Measurements from ENCODE around the gene ORAI2. TPM values are rescaled to one million over a fixed set of nuclear protein-coding genes. Genes with fewer than 3 reads are reported as not detected.

Gene ORAI2
- total and polyA plus RNA-seq, 2 donors (not counting 1 experiment from before 2014, with no cell fraction given), result 20.3 to 26.6 TPM

DNA sequence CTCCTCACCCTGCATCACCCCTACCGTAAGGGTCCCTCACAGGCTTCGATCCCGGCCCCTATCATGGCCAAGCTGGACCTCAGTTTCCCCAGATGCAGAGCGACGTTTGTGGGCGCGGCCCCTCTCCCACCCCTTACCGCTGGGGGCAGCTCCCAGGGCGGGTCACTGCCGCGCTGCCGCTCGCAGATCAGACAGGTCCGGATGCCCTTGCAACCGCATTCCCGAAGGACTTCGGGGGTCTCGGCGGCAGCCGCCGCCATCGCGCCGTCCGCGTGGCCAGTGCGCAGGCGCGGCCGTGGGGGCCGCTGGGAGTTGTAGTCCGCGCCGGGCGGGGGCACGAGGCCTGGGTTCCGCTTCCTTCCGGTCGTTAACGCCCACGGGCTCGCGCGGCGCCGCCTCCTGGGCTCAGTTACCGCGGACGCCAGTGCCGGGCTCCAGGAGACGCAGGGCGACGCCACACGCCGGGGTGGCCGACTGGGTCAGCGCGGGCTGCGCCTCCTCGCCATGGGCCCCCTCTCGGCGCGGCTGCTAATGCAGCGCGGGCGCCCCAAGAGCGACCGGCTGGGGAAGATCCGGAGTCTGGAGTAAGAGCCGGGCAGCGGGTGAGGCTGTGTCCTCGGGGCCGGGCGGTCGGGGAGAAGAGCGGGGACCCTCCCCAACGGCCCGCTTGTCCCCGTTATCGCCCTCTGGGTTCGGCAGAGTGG is 31.4 kb downstream of the ORAI2 start, which contains the start of the genes ALKBH4 and LRWD1:
TSS of gene ALKBH4 (minus strand) at position 287 of the 704 bp plus-strand sequence. CDS start at position 260, 27 bp downstream.
TSS of gene LRWD1 (plus strand) at position 408 of the 704 bp plus-strand sequence. CDS start at position 505, 97 bp downstream.
- Histone ChIP-seq H2AFZ (ENCODE audit: low read length) (peak within 1 kb of the TSS; percentile 86), H4K20me1 (ENCODE audit: control insufficient read depth, extremely low read depth, insufficient read depth, low read length) (no peaks in the 10 kb centered on the region), H3K4me2 (ENCODE audit: extremely low read depth, insufficient read depth, low read length) (peak within 1 kb of the TSS; percentile 100), H3K4me1 (ENCODE audit: control insufficient read depth, extremely low read depth, insufficient read depth, low read length) (peaks cover 9% of the 10 kb centered on the region), H3K79me2 (ENCODE audit: control insufficient read depth, insufficient read depth, low read length) (peaks cover 17% of the 10 kb centered on the region), H3K27ac (ENCODE audit: insufficient read depth, low read length) (peak within 1 kb of the TSS; percentile 72), H3K9me3 (ENCODE audit: control insufficient read depth, insufficient read depth, low read depth, low read length) (no peaks in the 10 kb centered on the region), H3K27me3 (ENCODE audit: control insufficient read depth, insufficient read depth, low read length) (no peaks in the 10 kb centered on the region), H3K9ac (ENCODE audit: insufficient read depth, low read length) (peak within 1 kb of the TSS; percentile 87), H3K36me3 (ENCODE audit: control insufficient read depth, insufficient read depth, low read length) (peaks cover 2% of the 10 kb centered on the region), H3K4me3 (replicated peaks in 1 of 4; ENCODE audit: control extremely low read depth in 1 of 4, insufficient read depth in 1 of 4, low read depth in 3 of 4, low read length in 4 of 4) (peak within 1 kb of the TSS; percentile 74 to 98 (median 86))
- peak; percentile 84 to 87 for DNase-seq (ENCODE audit: low read depth in 2 of 2)
- TF ChIP-seq, protein P1, sequence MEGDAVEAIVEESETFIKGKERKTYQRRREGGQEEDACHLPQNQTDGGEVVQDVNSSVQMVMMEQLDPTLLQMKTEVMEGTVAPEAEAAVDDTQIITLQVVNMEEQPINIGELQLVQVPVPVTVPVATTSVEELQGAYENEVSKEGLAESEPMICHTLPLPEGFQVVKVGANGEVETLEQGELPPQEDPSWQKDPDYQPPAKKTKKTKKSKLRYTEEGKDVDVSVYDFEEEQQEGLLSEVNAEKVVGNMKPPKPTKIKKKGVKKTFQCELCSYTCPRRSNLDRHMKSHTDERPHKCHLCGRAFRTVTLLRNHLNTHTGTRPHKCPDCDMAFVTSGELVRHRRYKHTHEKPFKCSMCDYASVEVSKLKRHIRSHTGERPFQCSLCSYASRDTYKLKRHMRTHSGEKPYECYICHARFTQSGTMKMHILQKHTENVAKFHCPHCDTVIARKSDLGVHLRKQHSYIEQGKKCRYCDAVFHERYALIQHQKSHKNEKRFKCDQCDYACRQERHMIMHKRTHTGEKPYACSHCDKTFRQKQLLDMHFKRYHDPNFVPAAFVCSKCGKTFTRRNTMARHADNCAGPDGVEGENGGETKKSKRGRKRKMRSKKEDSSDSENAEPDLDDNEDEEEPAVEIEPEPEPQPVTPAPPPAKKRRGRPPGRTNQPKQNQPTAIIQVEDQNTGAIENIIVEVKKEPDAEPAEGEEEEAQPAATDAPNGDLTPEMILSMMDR (conservative IDR thresholded peaks at IDR 0.05 in 1 of 2, IDR thresholded peaks at IDR 0.05 in 1 of 2; ENCODE audit: low read depth in 1 of 2, low read length in 2 of 2), result peak in 1 of 2 donors; percentile 1
- TF ChIP-seq EZH2 (IDR thresholded peaks at IDR 0.05; ENCODE audit: low read length, missing control alignments), result no peak

DNA sequence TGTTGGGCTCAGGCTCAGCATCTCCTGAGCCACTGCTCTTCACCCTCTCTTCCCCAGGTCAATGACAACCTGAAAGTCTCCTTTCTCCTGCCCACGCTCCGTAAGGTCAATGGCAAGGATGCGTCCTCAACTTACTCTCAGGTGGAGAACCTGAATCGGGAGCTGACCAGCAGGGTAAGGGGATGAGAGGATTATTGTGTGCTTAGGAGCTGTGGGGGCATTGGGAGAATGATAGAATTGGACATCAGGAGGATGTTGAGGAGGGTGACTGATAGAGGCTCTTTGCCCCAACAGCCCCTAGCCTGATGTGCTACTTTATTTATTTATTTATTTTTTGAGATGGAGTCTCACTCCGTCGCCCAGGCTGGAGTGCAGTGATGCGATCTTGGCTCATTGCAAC is 32.7 kb downstream of the ORAI2 start:
- Histone ChIP-seq H4K20me1 (ENCODE audit: control insufficient read depth, extremely low read depth, insufficient read depth, low read length) (no peaks in the 10 kb centered on the region), H3K79me2 (ENCODE audit: control insufficient read depth, insufficient read depth, low read length) (peaks cover 17% of the 10 kb centered on the region), H3K36me3 (ENCODE audit: control insufficient read depth, insufficient read depth, low read length) (peaks cover 6% of the 10 kb centered on the region), H3K9ac (ENCODE audit: insufficient read depth, low read length) (no peak overlapping the region), H3K27me3 (ENCODE audit: control insufficient read depth, insufficient read depth, low read length) (no peaks in the 10 kb centered on the region), H3K9me3 (ENCODE audit: control insufficient read depth, insufficient read depth, low read depth, low read length) (no peaks in the 10 kb centered on the region), H3K27ac (ENCODE audit: insufficient read depth, low read length) (peak overlapping the region; percentile 8), H3K4me1 (ENCODE audit: control insufficient read depth, extremely low read depth, insufficient read depth, low read length) (peaks cover 9% of the 10 kb centered on the region), H3K4me3 (replicated peaks in 1 of 4; ENCODE audit: control extremely low read depth in 1 of 4, insufficient read depth in 1 of 4, low read depth in 3 of 4, low read length in 4 of 4) (peak overlapping the region in 3 of 4 experiments; percentile 74 to 87 (median 86)), H3K4me2 (ENCODE audit: extremely low read depth, insufficient read depth, low read length) (peak overlapping the region; percentile 61), H2AFZ (ENCODE audit: low read length) (no peak overlapping the region)
- TF ChIP-seq, protein P1 (conservative IDR thresholded peaks at IDR 0.05 in 1 of 2, IDR thresholded peaks at IDR 0.05 in 1 of 2; ENCODE audit: low read depth in 1 of 2, low read length in 2 of 2), result no peak
- no peak for TF ChIP-seq EZH2 (IDR thresholded peaks at IDR 0.05; ENCODE audit: low read length, missing control alignments)
- no peak for DNase-seq (ENCODE audit: low read depth in 2 of 2)

DNA sequence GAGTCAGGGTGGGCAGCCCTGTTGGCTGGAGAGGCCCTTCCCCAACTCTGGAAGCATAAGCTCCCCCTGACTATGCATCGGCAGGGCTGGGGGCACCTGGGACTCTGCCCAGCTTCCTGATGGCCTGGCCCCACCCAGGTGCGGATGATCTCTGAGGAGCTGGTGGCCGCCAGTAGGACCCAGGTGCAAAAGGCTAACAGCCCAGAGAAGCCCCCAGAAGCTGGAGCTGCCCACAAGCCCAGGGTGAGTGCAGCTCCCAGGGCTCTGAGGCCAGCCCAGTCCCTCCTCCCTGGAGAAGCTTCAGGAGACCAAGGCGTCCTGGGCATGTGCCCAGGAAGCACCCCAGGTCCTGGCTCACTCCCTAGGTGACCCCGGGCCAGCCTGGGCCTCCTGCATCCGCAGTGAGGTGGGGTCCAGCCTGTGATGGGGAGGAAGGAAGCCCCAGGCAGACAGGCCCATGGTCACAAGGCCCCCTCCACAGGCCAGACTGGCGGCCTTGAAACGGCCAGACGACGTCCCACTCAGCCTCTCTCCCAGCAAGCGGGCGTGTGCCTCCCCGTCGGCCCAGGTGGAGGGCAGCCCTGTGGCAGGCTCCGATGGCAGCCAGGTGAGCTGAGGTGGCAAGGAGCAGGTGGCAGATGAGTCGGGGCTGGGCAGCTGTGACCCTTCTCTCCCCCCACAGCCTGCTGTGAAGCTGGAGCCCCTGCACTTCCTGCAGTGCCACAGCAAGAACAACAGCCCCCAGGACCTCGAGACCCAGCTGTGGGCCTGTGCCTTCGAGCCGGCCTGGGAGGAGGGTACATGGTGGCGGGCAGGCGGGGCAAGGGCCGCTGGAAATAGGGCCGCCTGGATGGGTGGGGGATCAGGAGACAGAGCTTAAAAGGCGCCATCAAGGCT is 34.5 kb downstream of the ORAI2 start:
- DNase-seq (ENCODE audit: low read depth in 2 of 2), result no peak

More for the DNA sequence above, 34.5 kb downstream of the ORAI2 start:
- Histone ChIP-seq H3K9ac (ENCODE audit: insufficient read depth, low read length) (no peak overlapping the region), H3K9me3 (ENCODE audit: control insufficient read depth, insufficient read depth, low read depth, low read length) (no peaks in the 10 kb centered on the region), H3K4me2 (ENCODE audit: extremely low read depth, insufficient read depth, low read length) (no peak overlapping the region), H3K79me2 (ENCODE audit: control insufficient read depth, insufficient read depth, low read length) (peaks cover 15% of the 10 kb centered on the region), H3K27me3 (ENCODE audit: control insufficient read depth, insufficient read depth, low read length) (no peaks in the 10 kb centered on the region), H4K20me1 (ENCODE audit: control insufficient read depth, extremely low read depth, insufficient read depth, low read length) (no peaks in the 10 kb centered on the region), H3K4me1 (ENCODE audit: control insufficient read depth, extremely low read depth, insufficient read depth, low read length) (peaks cover 9% of the 10 kb centered on the region), H3K27ac (ENCODE audit: insufficient read depth, low read length) (no peak overlapping the region), H3K36me3 (ENCODE audit: control insufficient read depth, insufficient read depth, low read length) (peaks cover 15% of the 10 kb centered on the region), H2AFZ (ENCODE audit: low read length) (no peak overlapping the region), H3K4me3 (replicated peaks in 1 of 4; ENCODE audit: control extremely low read depth in 1 of 4, insufficient read depth in 1 of 4, low read depth in 3 of 4, low read length in 4 of 4) (no peak overlapping the region)
- TF ChIP-seq, protein P1 (conservative IDR thresholded peaks at IDR 0.05 in 1 of 2, IDR thresholded peaks at IDR 0.05 in 1 of 2; ENCODE audit: low read depth in 1 of 2, low read length in 2 of 2), result no peak
- no peak for TF ChIP-seq EZH2 (IDR thresholded peaks at IDR 0.05; ENCODE audit: low read length, missing control alignments)
